Heart left ventricle (tissue), 13 donors: Measurements from ENCODE around the gene CSRP1.

Source experiments
- CTCF ChIP-seq, 12 donors: fragments of 200-600 bp; sonication (generic) in 4 of 12; IDR thresholded peaks; one replicate each; pipeline versions ENCODE4 v1.5.0 to v1.8.0; 2018 to 2022; ENCODE audit warnings: antibody characterized with exemption in 12 of 12, mild to moderate bottlenecking in 5 of 12
- POLR2A ChIP-seq, 2 donors: fragments of 450-650 bp; IDR thresholded peaks; one replicate each; pipeline ENCODE4 v1.6.1; 2017; ENCODE audit warnings: antibody characterized with exemption in 2 of 2, mild to moderate bottlenecking in 2 of 2, moderate library complexity in 2 of 2
- donor health status: ischemic (EF 13 %, LVEDD 7.1; RV severe dilation, severe dysfunction).
- donor health status: DM: no; HTN: yes; CAD: no.
- donor health status: DM: no; HTN: no; CAD: no.
- donor health status: ischemic (EF 25% LVEDD 6.9; RV normal size, moderate dysfunction).
- donor health status: ischemic (EF 25% LVEDD 5.7; RV mildly dilated, moderate dysfunction).
- donor health status: ischemic (EF 35%, LVEDD 5.7; RV mildly dilated, moderate dysfunction).
- donor health status: nonischemic (EF 11% LVEDD 7.7; RV severe dilation, severe dysfunction).
- donor health status: DM: yes; HTN: yes; CAD: no.
- donor health status: PGD.
- donor health status: ischemic (EF 29% LVEDD 5.4; RV normal size, mild dysfunction).
- donor health status: nonischemic (EF 23%, LVEDD 6.1; RV moderate dilation, normal function).

- no peak for TF ChIP-seq CTCF (IDR thresholded peaks at IDR 0.05)
- no peak for TF ChIP-seq POLR2A (IDR thresholded peaks at IDR 0.05)
Observed at GRCh38 chr1:201540846-201541735, 34.2 kb upstream of the CSRP1 start.
